ENCODE measurements around the gene RFTN1. TPM values are rescaled to one million over a fixed set of nuclear protein-coding genes. Genes with fewer than 3 reads are reported as not detected.

The RFTN1 gene, protein sequence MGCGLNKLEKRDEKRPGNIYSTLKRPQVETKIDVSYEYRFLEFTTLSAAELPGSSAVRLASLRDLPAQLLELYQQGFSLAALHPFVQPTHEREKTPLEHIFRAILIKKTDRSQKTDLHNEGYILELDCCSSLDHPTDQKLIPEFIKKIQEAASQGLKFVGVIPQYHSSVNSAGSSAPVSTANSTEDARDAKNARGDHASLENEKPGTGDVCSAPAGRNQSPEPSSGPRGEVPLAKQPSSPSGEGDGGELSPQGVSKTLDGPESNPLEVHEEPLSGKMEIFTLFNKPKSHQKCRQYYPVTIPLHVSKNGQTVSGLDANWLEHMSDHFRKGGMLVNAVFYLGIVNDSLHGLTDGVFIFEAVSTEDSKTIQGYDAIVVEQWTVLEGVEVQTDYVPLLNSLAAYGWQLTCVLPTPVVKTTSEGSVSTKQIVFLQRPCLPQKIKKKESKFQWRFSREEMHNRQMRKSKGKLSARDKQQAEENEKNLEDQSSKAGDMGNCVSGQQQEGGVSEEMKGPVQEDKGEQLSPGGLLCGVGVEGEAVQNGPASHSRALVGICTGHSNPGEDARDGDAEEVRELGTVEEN
- total RNA-seq: 10 to 100 TPM; 42.4 to 94.4 (median 62.5) TPM

DNA sequence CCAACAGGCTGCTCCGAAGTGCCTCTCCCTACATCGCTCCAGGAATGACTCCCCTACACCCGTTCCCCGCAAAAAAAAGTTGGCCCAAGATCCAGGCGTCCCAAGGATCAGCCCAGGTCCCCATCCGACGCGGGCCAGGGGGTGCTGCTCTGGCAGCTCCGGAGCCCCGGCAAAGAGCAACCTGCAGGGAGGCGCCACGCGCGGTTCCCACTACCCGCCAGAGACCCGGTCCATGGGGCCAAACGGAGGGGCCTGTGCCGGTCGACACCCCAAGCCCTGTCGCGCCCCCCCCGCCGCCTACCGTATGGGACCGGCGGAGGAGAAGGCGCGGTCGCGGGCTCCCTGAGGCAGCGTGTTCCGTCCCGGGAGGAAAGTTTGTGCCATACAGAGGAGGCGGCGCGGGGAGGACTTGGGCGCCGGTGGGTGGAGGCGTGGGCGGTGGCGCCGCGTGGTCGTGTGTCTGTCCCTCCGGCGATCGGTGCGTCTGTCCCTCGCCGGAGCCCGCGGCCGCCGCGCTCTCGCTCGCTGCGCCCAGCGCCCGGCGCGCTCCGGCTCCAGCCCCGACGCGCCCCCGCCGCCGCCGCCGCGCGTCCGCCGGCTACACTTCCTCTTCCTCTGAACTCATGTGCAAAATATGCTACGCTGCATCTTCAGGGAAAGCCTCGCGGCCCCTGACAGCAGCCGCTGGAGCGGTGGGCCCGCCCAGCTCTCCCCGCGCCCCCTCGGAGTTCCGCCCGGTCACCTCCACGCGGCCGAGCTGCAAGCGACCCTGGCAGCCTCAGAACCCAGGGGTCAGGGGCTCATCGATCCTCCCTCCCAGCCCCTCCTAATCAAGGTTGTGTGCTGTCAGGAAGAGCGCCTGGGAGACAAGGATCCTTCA is at the start of gene RFTN1:
Gene RFTN1 (minus strand): TSS at position 559 of the 880 bp plus-strand sequence. CDS start 19,830 bp downstream, outside the sequence.
- ATAC-seq (ENCODE audit: low FRiP score) (peak; percentile 62), DNase-seq (ENCODE audit: low spot score) (no peak)
- TF ChIP-seq, protein P1, sequence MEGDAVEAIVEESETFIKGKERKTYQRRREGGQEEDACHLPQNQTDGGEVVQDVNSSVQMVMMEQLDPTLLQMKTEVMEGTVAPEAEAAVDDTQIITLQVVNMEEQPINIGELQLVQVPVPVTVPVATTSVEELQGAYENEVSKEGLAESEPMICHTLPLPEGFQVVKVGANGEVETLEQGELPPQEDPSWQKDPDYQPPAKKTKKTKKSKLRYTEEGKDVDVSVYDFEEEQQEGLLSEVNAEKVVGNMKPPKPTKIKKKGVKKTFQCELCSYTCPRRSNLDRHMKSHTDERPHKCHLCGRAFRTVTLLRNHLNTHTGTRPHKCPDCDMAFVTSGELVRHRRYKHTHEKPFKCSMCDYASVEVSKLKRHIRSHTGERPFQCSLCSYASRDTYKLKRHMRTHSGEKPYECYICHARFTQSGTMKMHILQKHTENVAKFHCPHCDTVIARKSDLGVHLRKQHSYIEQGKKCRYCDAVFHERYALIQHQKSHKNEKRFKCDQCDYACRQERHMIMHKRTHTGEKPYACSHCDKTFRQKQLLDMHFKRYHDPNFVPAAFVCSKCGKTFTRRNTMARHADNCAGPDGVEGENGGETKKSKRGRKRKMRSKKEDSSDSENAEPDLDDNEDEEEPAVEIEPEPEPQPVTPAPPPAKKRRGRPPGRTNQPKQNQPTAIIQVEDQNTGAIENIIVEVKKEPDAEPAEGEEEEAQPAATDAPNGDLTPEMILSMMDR (IDR thresholded peaks at IDR 0.05): no peak

DNA sequence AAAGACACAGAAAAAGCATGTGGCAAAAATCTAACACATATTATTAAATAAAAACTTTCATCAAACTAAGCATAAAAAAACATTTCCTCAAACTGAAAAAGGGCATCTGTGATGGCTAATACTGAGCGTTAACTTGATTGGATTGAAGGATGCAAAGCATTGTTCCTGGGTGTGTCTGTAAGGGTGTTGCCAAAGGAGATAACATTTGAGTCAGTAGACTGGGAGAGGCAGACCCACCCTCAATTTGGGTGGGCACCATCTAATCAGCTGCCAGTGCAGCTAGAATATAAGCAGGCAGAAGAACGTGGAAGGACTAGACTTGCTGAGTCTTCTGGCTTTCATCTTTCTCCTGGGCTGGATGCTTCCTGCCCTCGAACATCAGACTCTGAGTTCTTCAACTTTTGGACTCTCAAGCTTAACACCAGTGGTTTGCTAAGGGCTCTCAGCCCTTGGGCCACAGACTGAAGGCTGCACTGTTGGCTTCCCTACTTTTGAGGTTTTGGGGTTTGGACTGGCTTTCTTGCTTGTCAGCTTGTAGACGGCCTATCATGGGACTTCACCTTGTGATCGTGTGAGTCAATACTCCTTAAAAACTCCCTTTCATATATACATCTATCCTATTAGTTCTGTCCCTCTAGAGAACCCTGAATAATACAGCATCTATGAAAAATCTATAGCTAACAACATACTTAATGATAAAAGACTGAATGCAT is 46.3 kb upstream of the RFTN1 start:
- TF ChIP-seq, protein P1 (IDR thresholded peaks at IDR 0.05): no peak
- ATAC-seq (ENCODE audit: low FRiP score) (no peak), DNase-seq (ENCODE audit: low spot score) (no peak)

DNA sequence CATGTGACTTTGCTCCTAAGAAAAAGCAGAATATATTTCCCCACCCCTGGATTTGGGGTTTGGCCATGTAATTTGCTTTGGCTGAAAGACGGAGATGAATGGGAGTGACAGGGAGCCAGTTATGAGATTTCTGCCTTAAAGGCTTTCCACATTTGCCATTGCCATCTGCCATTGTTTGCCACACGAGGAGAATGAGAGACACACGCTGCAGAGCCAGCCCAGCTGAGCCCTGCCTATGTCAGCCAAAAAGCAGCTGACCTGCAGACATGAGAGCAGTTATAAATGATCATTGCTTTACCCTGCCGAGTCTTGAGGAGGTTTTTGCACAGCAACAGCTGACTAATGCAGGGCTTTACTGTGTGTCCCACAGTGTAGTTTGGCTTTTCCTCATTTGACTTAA is 40.6 kb upstream of the RFTN1 start:
- DNase-seq (ENCODE audit: low spot score): no peak
- no peak for ATAC-seq (ENCODE audit: low FRiP score)
- TF ChIP-seq, protein P1 (IDR thresholded peaks at IDR 0.05): no peak

DNA sequence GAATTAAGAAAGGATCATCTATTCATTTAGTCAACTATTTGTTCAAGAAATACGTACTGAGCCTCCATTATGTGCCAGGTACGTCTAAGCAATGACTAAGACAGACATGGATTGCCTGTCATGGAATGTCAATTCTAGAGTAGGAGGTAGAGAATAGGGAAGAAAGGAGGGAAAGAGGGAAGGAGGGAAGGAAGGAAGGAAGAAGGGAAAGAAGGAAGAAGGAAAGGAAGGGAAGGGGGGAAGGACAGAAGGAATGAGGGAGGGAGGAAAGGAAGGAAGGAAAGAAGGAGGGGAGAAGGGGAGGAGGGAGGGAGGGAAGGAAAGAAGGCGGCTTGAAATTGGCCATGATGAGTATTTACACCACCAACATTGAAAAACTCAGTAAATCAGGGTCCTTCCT is 39.3 kb upstream of the RFTN1 start:
- TF ChIP-seq, protein P1 (IDR thresholded peaks at IDR 0.05): no peak
- ATAC-seq (ENCODE audit: low FRiP score) (no peak), DNase-seq (ENCODE audit: low spot score) (no peak)

DNA sequence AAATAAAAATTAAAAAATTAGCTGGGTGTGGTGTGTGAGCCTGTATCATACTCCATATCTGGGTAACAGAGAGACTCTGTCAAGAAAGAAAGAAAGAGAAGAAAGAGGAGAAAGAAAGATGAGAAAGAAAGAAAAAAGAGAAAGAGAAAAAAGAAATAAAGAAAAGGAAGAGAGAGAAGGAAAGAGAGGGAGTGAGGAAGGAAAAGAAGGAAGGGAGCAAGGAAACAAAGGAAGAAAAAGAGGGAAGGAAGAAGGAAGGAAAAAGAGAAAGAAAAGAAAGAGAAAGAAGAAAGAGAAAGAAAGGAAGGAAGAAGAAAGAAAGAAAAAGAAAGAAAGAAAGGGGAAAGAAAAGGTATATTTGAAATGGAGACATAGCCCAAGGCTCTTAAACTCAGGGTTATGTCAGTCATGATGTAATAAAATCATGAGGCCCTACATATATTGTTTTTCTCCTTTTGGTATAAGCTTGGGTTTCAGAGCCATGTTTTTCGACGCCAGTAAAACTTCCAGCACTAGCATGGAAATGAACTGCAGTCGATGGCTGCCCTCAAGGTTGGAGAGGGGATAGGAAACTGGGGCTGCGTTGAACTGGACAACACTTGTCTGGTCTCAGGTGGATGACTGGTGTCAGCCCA is 38.0 kb upstream of the RFTN1 start:
- DNase-seq (ENCODE audit: low spot score): no peak

More for the DNA sequence above, 38.0 kb upstream of the RFTN1 start:
- no peak for ATAC-seq (ENCODE audit: low FRiP score)
- TF ChIP-seq, protein P1 (IDR thresholded peaks at IDR 0.05): no peak
